ENCODE measurements around the gene ZSCAN21.
A peak's percentile ranks its signal among the peaks of the same experiment; 100 is the strongest.
"Not testable (repeated sequence)": the region's sequence is repeated elsewhere in the genome, so short reads cannot be mapped to it uniquely, and the experiment has no call there.

Gene ZSCAN21

DNA sequence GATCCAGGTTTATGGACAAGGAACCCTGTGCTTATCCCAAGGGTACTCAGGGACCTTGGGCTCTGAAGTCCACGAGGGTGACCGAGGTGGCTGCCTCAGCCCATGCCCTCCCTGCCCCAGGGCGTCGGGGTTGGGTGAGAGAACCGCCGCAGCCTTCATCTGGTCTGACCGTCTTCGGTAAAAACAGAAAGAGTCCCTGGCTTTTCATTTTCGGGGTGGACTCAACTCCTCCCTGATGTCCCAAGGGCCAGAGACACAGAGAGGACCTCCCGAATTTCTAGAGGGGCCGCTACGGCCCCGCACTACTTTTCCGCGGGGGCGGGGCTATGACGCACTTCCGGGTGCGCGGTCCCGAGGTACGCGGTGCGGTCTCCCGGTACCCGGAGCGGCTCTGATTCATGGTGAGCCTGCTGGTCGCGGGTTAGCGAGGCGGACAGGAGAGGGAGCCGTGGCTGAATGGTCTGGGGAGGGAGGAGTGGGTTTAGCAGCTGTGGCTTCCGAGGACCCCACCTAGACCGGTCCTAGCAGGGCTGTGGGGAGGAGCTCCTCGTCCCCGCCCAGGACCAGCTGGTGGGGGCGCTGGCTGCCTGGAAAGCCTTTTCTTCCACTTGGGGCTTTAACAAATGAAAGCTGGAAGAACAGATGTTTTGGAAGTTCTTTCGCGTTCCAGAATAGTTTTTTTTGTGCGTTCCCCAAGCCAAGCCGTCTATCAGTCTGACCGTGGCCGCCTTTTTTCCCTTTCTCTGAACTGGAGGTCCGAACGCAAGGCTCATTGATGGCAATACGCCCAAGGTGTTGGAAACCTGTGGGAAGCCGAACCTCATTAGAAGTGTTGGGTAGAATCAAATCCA is at the start of gene ZSCAN21:
Gene ZSCAN21 (plus strand): TSS at position 334 of the 851 bp plus-strand sequence. CDS start 7,233 bp downstream, outside the sequence.
- TF ChIP-seq POLR2A (IDR thresholded peaks at IDR 0.05; ENCODE audit: low read length), result peak; percentile 85
- TF ChIP-seq GATA1 (IDR thresholded peaks at IDR 0.05; ENCODE audit: low read depth, low read length), result no peak
- DNase-seq, result peak; percentile 83 to 89

DNA sequence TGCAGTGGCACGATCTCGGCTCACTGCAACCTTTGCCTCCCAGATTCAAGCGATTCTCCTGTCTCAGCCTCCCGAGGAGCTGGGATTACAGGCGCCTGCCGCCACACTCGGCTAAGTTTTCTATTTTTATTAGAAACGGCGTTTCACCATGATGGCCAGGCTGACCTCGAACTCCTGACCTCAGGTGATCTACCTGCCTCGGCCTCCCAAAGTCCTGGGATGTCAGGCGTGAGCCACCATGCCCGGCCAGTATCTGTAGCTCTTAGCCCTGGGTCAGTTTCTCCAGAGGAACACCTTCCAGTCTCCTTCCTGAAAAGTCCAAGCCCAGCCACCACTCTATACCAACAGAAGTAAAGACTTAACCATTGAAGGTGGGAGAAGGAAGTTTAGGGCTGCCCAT is 49.3 kb upstream of the ZSCAN21 start:
- TF ChIP-seq POLR2A (IDR thresholded peaks at IDR 0.05; ENCODE audit: low read length), result no peak
- no peak for TF ChIP-seq GATA1 (IDR thresholded peaks at IDR 0.05; ENCODE audit: low read depth, low read length)
- DNase-seq, result no peak

GRCh38 chr7:100003711-100004661 is 45.6 kb upstream of the ZSCAN21 start:
- TF ChIP-seq GATA1 (IDR thresholded peaks at IDR 0.05; ENCODE audit: low read depth, low read length) (no peak), POLR2A (IDR thresholded peaks at IDR 0.05; ENCODE audit: low read length) (no peak)
- DNase-seq, result no peak

GRCh38 chr7:100007887-100008286 is 41.7 kb upstream of the ZSCAN21 start:
- TF ChIP-seq POLR2A (IDR thresholded peaks at IDR 0.05; ENCODE audit: low read length) (no peak), GATA1 (IDR thresholded peaks at IDR 0.05; ENCODE audit: low read depth, low read length) (no peak)
- no peak for DNase-seq

DNA sequence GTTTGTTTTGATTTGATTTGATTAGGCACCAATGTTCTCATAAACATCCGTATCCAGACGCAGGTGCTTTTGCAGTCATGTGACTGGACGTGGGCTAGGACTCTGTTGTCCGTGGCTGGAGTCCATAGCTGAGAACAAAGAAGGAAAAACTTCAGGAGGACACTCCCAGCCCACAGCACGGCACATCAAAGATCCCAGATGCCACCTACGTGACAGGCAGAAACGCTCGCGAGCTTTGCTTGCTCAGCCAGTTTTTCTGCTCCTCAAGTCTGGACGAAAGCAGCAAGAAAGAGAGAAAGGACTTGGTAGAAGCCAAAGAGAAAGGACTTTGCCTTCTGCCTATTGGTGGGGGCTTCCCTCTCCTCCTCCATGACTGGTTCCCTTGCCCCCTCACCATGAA is 41.0 kb upstream of the ZSCAN21 start:
- DNase-seq, result no peak
- TF ChIP-seq POLR2A (IDR thresholded peaks at IDR 0.05; ENCODE audit: low read length), result no peak

DNA sequence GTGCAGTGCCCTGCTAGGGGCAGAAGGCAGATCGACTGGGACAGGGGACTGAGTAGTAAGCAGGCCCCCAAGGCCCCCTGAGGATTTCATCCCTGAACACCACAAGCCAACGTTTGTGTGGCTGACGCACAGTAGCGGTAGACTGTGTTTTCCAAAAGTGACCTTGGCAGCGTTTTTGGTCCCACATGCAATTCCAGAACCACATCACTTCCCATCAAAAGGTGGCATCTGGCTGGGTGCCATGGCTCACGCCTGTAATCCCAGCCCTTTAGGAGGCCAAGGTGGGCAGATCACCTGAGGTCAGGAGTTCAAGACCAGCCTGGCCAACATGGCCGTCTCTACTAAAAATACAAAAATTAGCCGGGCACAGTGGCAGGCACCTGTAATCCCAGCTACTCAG is 39.6 kb upstream of the ZSCAN21 start:
- DNase-seq, result not testable (repeated sequence)

DNA sequence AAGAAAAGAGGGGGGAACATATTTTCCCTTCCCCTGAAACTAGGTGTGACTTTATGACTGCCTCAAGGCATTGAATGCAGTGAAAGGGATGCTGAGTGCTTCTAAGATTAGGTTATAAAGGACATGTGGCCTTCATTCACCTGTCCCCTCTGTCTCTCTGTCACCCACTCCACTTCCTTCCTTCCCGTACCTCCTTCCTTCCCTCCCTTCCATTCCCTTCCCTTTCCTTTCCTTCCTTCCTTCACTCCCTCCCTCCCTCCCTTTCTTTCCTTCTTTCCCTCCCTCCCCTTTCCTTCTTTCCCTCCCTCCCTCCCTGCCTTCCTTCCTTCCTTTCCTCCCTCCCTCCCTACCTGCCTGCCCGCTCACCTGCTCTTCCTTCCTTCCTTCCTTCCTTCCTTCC is 38.7 kb upstream of the ZSCAN21 start:
- no peak for DNase-seq

DNA sequence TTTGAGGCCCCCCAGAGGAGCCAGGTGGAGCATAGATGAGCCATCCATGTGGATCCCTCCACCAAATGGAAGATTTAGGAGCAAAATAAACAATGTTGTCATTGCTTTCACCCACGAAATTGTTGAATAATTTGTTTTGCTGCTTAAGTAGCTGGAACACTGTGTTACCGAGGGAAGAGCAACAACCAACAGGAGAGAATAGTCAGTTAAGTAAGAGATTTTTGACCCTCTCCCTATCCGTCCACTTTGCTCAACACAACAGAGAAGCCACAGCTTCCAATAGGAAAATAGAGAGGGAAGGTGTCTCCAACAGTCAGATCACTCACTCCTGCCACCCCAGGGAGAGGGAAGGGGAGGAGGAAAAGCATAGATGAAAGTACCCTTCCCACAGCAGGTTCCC is 38.1 kb upstream of the ZSCAN21 start:
- no peak for TF ChIP-seq GATA1 (IDR thresholded peaks at IDR 0.05; ENCODE audit: low read depth, low read length)
- TF ChIP-seq POLR2A (IDR thresholded peaks at IDR 0.05; ENCODE audit: low read length), result no peak
- DNase-seq, result no peak

More for the DNA sequence above, 38.7 kb upstream of the ZSCAN21 start:
- TF ChIP-seq GATA1 (IDR thresholded peaks at IDR 0.05; ENCODE audit: low read depth, low read length) (no peak), POLR2A (IDR thresholded peaks at IDR 0.05; ENCODE audit: low read length) (no peak)

DNA sequence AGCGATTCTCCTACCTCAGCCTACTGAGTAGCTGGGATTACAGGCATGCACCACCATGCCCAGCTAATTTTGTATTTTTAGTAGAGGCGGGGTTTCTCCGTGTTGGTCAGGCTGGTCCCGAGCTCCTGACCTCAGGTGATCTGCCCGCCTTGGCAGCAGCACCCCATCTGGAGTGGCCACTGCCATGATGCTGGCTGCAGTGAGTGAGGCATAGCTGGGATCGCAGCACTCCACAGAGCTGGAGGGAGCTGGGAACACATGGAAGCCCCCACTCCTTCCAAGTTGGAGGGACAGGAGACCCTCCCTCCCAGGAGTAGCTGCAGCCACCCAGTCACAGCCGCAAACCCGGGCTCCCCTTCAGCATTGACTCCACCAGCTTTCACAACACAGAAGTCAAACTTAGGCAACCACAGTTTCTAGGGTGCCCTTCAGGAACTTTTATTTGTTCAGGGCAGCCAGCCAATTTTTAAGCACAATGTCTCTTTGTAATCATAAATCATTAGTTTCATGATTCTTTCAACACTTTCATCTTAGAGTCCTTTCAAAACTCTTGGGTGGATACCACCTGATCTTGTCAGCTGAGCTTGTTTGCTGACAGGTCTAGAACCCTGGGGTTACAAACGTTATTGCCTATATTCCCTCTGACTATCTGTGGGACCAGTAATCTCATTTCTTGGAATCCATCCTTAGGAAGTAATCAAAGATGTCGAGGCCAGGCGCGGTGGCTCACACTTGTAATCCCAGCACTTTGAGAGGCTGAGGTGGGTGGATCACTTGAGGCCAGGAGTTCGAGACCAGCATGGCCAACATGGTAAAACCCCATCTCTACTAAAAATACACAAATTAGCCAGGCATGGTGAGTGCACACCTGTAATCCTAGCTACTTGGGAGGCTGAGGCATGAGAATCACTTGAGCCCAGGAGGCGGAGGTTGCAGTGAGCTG is 36.9 kb upstream of the ZSCAN21 start:
- DNase-seq, result not testable (repeated sequence)

- no peak for TF ChIP-seq GATA1 (IDR thresholded peaks at IDR 0.05; ENCODE audit: low read depth, low read length)
- no peak for TF ChIP-seq POLR2A (IDR thresholded peaks at IDR 0.05; ENCODE audit: low read length)
- no peak for DNase-seq
Observed at GRCh38 chr7:100013328-100013676, 36.3 kb upstream of the ZSCAN21 start.

DNA sequence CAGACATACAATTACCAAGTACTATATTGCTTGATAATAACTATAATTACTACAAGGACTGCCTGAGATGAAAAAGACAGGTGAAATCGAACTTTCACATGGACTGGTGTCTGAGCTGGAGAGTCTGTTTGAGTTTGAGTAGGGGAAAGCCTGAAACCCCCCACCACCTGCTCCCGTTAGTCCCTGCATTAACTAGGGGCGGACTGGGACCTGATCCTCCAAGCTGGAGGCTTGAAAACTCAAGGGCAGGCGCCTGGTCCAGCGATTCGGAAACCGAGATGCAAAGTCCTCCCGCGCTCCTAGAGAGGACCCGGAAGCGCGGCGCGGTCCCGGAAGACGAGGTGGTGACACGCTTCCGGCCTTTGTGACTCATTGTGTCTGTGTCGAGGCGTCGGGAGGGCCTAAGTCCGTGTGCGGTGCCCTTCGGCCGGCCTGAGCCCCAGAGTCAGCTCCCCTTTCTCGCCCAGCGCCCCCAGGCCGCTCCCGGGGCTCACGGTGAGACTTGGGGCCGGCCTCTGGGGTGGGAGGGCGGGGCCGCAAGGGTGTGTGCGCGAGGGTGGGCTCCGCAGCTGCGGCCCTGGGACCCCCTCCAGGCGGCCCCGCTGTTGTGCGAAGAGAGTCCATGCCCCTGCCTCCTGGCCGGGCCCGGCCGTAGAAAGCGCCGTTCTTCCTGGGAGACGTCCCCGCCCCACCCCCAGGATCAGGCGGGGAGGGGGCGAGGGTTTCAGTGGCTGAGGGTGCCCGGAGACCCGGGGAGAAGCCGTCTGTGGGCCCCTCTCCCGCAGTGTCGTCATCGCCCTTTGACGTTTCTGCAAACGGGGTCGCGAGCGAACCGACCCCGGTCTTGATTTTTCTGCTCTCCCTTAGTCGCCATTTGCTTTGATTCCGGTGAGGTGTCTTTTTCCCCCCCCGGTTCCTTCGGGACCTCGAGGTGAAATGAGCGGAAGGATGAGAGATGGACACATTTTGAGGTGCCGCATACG is 34.1 kb upstream of the ZSCAN21 start, which contains the start of gene ZKSCAN1:
Gene ZKSCAN1 (plus strand): TSS at position 365 of the 983 bp plus-strand sequence. CDS start 7,911 bp downstream, outside the sequence.
- TF ChIP-seq POLR2A (IDR thresholded peaks at IDR 0.05; ENCODE audit: low read length) (peak; percentile 76), GATA1 (IDR thresholded peaks at IDR 0.05; ENCODE audit: low read depth, low read length) (no peak)
- DNase-seq, result peak; percentile 95 to 96

GRCh38 chr7:100016215-100016901 is 33.2 kb upstream of the ZSCAN21 start:
- peak; percentile 43 to 59 for DNase-seq
- TF ChIP-seq GATA1 (IDR thresholded peaks at IDR 0.05; ENCODE audit: low read depth, low read length), result no peak
- no peak for TF ChIP-seq POLR2A (IDR thresholded peaks at IDR 0.05; ENCODE audit: low read length)
